BE2C (cell line): ENCODE measurements around the gene CR1.
A peak's percentile ranks its signal among the peaks of the same experiment; 100 is the strongest.

Experiments
- DNase-seq: peaks from one replicate; pipeline ENCODE4 v3.0.0-alpha.2; 2020
- H3K27me3 ChIP-seq: fragments of 250-450 bp; sonication (Bioruptor Pico); 2 replicates; pipeline ENCODE4 v1.5.1; 2020; ENCODE audit warnings: mild to moderate bottlenecking
- H3K36me3 ChIP-seq: fragments of 250-450 bp; sonication (Bioruptor Pico); 2 replicates; pipeline ENCODE4 v1.5.1; 2020; ENCODE audit warnings: mild to moderate bottlenecking
- H3K4me1 ChIP-seq: fragments of 250-450 bp; sonication (Bioruptor Pico); 2 replicates; pipeline ENCODE4 v1.5.1; 2020
- H3K4me3 ChIP-seq: 2 replicates; pipeline ENCODE4 v1.5.1; 2011; ENCODE audit warnings: low read depth, low read length
- H3K9me3 ChIP-seq: fragments of 250-450 bp; sonication (Bioruptor Pico); 2 replicates; pipeline ENCODE4 v1.5.1; 2020
- TF ChIP-seq, protein P1 (sequence below): IDR thresholded peaks from 2 replicates; pipeline ENCODE4 v1.5.1; 2012; ENCODE audit warnings: mild to moderate bottlenecking, low read depth, low read length

CR1 gene

DNA sequence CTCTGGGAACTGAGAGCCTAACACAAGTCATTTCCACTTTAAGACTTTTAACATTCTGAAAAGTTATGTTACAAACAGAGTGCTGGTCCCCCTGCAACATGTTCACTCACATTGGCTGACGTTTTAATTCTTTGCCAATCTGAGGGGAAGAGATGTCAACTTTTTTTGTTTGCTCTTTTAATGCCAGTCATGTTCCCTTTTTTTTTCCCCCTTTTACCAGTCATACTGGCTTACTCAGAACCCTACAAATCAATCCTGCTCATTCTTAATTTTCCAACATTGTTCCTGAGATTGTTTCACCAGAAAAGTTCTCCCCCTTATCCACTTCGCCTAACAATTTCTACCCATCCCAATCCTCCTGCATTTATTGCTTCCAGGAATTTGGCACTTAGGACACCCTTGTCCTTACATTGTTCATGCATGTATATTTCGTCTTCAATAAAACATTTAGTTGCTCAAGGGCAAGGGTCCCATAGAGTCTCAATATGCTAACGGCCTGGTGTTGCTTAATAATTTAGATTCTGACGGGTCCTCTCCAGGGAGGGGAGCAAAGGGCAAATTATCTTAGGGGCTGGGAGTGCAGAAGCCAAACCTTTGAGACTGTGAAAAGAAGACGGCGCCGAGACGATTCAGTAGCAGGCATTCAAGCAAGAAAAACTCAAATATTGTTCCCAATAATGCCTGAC is 148.4 kb downstream of the CR1 start:
- no peaks in the 10 kb centered on the region for H3K36me3 ChIP-seq
- H3K27me3 ChIP-seq: peaks cover 61% of the 10 kb centered on the region
- peak overlapping the region; percentile 66 for H3K4me3 ChIP-seq
- TF ChIP-seq, protein P1, sequence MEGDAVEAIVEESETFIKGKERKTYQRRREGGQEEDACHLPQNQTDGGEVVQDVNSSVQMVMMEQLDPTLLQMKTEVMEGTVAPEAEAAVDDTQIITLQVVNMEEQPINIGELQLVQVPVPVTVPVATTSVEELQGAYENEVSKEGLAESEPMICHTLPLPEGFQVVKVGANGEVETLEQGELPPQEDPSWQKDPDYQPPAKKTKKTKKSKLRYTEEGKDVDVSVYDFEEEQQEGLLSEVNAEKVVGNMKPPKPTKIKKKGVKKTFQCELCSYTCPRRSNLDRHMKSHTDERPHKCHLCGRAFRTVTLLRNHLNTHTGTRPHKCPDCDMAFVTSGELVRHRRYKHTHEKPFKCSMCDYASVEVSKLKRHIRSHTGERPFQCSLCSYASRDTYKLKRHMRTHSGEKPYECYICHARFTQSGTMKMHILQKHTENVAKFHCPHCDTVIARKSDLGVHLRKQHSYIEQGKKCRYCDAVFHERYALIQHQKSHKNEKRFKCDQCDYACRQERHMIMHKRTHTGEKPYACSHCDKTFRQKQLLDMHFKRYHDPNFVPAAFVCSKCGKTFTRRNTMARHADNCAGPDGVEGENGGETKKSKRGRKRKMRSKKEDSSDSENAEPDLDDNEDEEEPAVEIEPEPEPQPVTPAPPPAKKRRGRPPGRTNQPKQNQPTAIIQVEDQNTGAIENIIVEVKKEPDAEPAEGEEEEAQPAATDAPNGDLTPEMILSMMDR: no peak
- no peaks in the 10 kb centered on the region for H3K4me1 ChIP-seq
- no peak for DNase-seq
- no peaks in the 10 kb centered on the region for H3K9me3 ChIP-seq

- Histone ChIP-seq H3K36me3 (no peaks in the 10 kb centered on the region), H3K9me3 (no peaks in the 10 kb centered on the region), H3K27me3 (peaks cover 61% of the 10 kb centered on the region), H3K4me1 (no peaks in the 10 kb centered on the region), H3K4me3 (peak within 1 kb of the TSS; percentile 66)
- TF ChIP-seq, protein P1: no peak
- DNase-seq: peak; percentile 83
Observed at GRCh38 chr1:207644852-207645634, 149.1 kb downstream of the CR1 start, which contains the start of gene CR1L. TSS of gene CR1L (plus strand) at chr1:207645133. CDS start at chr1:207645234, 101 bp downstream.

GRCh38 chr1:207645635-207646081 is 149.7 kb downstream of the CR1 start:
- Histone ChIP-seq H3K36me3 (no peaks in the 10 kb centered on the region), H3K27me3 (peaks cover 64% of the 10 kb centered on the region), H3K4me3 (peak overlapping the region; percentile 66), H3K4me1 (no peaks in the 10 kb centered on the region), H3K9me3 (no peaks in the 10 kb centered on the region)
- DNase-seq: no peak
- TF ChIP-seq, protein P1: no peak

DNA sequence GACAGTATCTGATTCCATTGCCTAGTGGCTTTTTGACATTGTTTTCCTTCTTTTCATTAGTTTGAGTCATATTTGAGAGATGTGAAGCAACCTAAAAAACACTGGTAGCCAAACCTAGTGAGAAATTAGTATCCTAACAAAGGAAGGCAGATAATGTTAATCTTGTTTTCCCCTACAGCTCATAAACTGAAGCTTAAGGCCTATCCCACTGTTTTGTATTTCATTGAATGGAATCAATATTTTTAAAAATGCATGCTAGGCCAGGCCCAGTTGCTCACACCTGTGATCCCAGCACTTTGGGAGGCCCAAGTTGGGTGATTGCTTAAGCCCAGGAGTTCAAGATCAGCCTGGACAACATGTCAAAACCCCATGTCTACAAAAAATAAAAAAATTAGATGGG is 150.2 kb downstream of the CR1 start:
- TF ChIP-seq, protein P1: no peak
- Histone ChIP-seq H3K27me3 (peaks cover 66% of the 10 kb centered on the region), H3K4me3 (no peak overlapping the region), H3K4me1 (no peaks in the 10 kb centered on the region), H3K36me3 (no peaks in the 10 kb centered on the region), H3K9me3 (no peaks in the 10 kb centered on the region)
- DNase-seq: no peak

DNA sequence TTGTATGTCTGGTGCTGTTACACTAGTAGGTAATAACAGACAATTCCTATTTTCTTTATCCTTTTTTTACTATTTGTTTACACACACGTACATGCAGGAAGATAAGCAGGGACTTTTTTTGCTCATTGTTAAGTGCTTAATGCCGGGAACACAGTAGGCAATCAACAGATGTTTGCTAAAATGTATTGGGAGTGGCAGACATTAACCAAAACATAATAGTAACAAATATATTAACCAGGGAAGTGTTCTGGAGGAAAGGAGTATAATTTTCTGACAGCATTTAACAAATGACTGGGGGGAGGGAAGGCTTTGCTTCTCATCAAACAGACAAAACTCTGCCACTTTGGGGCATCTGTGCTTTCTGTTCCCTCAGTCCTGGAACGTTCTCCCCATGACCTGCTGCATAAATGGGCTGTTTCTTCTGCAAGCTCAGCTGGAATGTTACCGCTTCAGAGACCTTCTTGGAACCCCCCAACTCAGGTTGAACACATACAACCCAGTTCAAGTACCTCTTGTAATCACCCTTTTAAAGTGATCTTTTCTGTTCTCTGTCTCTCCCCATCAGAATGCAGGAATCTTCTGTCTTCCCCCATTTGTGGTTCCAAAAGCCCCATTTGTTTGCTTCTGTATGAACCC is 151.1 kb downstream of the CR1 start:
- TF ChIP-seq, protein P1: no peak
- no peak for DNase-seq
- Histone ChIP-seq H3K4me1 (no peaks in the 10 kb centered on the region), H3K27me3 (peaks cover 59% of the 10 kb centered on the region), H3K9me3 (no peaks in the 10 kb centered on the region), H3K36me3 (no peaks in the 10 kb centered on the region), H3K4me3 (no peak overlapping the region)
